GM21447 (cell line): Measurements from ENCODE around the gene IGSF9B.

Source experiments
- ATAC-seq: cut with Tn5 transposase; IDR thresholded peaks from one replicate; pipeline ENCODE4 v1.9.1; 2021; ENCODE audit not compliant: unreplicated experiment

Gene IGSF9B

DNA sequence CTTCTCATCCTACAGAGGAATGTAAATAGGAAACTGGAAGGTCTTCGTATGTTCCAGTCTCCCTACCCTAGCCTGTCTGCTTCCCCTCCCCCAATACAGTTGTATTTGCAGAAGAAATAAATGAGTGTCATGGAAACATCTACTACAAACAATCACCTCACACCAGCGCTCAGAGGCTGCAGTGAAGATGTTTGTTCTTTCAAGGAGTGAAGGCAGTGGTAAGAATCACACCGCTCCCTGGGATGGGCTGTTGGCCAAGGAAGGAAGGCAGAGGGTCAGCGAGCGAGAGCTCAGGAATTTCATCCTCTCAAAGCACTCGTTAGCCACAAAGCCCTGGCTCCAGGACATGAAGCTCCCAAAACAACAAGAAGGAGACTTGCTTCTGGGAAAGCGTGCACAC lies 1.1 kb upstream of the IGSF9B start:
- no peak for ATAC-seq

DNA sequence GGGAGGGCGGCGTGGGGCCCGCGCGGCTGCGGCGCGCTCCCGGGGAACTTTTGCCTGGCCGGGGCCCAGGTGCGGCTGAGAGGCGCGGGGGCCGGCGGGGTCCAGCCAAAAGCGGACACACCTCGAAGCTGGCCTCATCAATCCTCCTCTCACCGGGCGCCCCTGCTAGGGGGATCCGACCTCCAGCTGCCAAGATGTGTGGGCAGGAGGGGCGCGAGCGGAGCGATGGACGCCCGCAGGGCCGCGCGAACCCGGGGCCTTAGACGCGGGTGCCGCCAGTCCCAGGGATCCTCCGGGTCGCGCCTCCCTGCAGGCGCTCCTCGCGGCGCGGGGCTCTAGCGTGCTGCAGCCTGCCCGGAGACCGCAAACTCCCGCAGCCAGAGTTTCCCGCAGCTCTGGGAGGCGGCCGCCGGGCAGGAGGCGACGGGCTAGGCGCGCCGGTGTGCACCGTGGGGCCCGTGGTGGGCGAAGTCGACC lies 785 bp downstream of the IGSF9B start:
- ATAC-seq = no peak

- ATAC-seq = no peak
Measured at GRCh38 chr11:133955081-133955891, 1.5 kb downstream of the IGSF9B start.

- no peak for ATAC-seq
Measured at GRCh38 chr11:133953999-133954398, 2.8 kb downstream of the IGSF9B start.

- ATAC-seq = no peak
Measured at GRCh38 chr11:133953547-133953946, 3.2 kb downstream of the IGSF9B start.

- no peak for ATAC-seq
Measured at GRCh38 chr11:133952199-133953190, 4.3 kb downstream of the IGSF9B start.

DNA sequence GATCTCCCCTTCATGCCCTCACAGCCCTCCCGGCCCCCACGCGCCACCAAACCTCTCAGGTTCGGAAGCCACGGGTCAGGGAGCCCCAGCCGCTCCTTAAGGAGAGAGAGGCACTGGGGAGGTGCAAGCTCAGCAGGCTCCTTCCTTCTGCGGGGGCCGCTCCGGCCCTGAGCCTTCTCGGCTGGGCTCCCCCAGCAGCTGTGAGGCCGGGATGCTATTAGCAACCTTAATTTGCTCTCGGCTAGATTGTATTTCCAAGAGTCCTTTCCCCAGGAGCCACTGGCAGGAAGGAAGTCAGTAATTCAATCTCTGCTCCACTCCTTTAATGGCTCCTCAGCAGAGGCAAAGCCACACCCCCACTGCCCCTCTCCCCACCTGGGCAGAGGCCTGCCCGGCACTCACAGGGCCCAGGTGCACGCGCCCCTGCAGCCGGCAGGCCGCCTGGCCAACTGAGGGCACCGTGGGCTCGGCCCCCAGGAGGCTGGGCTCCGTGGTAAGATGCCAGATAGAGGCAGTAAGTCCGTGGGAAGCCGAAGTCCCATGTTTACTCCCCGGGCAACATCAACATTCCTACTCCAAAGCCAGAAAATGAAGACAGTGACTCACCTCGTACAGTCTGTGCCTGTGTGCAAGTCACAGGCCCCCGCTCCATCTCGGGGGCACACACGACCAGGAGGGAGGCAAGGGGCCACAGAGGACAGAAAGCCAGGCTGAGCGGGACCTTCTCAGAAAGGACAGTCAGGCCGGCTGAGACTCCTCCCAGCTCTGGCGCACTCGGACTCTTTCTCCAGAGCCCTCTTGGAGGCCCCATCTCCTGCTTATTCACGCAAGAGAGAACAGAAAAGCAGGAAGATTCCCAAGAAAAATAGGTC lies 5.2 kb downstream of the IGSF9B start:
- no peak for ATAC-seq

- ATAC-seq = no peak
Measured at GRCh38 chr11:133950874-133951326, 5.9 kb downstream of the IGSF9B start.

DNA sequence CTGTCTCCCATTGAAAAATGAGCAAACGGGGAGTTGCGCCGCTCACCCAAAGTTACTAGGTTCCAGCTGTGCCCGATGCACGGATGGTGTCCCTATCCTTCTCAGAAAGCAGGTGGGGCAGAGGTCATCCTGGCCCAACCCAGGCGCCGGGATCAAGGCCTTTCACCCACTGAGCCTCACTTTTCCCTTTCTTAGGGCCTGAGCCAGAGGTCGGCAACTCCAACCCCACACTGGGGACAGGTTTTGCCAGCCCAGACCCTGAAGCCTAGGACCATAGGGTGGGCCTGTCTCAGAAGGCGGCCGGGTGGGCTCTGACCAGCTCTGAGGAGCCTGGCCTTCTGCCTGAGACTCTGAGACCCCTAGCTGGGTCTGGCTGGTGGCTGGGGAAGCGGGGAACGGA lies 6.3 kb downstream of the IGSF9B start:
- no peak for ATAC-seq

DNA sequence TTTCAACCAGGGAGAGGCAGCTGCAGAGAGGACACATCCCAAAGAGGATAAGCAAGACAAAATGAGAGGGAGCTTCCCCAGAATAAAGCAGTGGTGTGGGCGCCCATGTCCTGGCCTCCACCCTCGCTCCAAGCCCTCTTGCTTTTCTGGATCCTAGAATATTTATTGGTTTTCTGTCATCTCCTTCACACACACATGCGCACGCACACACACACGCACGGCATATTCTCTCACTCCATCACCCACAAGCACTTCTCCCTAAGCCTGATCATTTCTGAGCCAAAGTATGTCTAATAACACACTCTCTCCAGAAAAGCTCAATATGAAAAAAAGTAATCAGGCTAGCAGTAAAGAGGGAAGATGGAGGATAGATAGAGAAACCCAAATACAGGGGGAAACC lies 7.6 kb downstream of the IGSF9B start:
- no peak for ATAC-seq

DNA sequence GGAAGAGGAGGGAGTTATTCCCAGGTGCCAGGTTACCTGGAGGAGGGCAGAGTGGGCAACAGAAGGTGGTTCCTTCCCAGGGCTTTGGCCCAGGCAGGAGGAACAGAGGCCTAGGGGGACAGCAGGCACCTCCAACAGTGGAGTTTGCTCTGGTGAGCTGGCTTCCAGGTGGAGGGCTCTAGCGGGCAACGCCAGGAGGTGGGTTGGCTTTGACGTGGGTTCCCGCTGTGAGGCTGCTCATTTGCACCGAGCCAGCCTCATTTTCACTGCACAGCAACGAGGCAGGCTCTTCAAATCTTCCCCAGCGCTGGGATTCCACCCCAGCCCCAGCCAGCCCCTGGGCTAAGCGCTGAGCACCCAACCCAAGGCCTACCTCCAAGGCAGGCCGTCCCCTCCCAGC lies 8.1 kb downstream of the IGSF9B start:
- no peak for ATAC-seq

GRCh38 chr11:133947321-133947756 lies 9.4 kb downstream of the IGSF9B start:
- peak; percentile 58 for ATAC-seq

DNA sequence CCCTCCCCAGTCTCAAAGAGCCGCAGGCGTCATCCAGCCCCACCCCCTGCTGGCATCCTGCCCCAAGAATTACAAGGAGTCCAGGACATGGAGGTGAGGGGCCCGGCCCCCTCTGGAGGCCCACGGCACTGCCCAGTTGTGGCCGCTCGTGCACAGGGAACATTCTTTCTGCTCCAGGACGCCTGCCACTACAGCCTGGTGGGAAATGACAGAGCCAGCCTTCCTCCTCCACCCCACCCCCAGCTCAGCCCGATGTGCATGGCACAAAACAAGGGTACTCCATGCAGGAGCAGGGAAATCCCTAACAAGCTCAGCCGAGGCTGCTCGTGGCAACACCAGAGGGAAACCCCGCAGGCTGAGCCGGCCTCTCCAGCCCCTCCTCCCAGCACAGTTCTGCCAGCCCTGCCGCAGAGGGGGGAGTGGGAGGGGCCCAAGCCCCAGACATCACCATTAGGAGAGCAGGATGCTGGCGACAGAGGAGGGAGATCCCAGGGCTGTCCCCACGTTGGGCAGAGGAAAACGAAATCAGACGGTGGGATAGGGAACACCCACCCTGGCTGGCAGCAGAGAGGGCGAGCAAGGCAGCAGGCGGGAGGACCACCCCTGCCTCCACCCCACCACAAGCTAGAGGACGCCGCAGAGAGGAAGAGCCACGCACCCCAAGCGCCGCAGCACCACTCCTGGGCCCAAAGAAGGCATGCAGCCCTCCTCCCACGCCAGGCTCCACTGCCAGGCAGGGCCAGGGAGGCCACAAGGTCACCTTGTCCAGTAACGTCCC lies 10.0 kb downstream of the IGSF9B start:
- ATAC-seq = peak; percentile 13

GRCh38 chr11:133946051-133946450 lies 10.7 kb downstream of the IGSF9B start:
- ATAC-seq = no peak

DNA sequence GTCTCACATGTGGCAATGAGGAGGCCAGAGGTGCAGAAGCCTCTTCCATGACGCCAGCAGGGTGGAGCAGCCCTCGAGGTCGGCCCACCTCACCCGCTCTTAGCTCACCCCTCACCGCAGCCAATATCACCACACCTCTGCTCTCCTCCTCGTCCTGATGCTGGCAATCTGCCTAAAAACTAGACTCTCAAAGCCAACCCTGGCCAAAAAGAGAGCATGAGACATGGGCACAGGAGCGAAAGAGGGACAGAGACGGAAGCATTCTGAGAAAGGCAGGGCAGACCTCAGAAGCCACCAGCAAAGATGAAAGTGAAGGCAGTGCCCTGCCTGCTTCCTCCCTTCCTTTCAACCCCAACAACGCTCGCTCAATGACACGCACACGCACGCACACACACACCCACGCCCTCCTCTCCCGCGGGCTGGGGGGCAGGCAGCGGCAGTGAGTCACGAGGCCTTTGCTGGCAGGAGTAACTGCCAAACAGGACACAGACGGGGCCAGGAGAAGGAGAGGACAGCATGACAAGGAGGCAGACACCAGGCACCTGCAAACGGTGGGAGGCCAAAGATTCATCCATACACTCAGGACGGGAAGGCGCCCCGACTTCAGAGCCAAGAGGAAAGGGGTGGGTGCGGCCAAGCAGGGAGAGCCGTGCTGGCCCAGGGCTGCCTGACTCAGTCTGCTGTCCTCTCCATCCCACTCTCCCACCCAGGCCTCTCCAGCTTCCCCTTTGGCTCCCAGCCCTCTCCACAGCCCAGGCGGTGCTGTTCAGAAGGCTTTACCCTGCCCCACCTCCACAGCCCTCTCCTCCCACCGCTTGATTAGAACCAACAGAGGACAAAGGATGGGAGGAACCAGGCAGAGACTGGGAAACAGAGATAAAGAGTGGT lies 11.4 kb downstream of the IGSF9B start:
- ATAC-seq = no peak

DNA sequence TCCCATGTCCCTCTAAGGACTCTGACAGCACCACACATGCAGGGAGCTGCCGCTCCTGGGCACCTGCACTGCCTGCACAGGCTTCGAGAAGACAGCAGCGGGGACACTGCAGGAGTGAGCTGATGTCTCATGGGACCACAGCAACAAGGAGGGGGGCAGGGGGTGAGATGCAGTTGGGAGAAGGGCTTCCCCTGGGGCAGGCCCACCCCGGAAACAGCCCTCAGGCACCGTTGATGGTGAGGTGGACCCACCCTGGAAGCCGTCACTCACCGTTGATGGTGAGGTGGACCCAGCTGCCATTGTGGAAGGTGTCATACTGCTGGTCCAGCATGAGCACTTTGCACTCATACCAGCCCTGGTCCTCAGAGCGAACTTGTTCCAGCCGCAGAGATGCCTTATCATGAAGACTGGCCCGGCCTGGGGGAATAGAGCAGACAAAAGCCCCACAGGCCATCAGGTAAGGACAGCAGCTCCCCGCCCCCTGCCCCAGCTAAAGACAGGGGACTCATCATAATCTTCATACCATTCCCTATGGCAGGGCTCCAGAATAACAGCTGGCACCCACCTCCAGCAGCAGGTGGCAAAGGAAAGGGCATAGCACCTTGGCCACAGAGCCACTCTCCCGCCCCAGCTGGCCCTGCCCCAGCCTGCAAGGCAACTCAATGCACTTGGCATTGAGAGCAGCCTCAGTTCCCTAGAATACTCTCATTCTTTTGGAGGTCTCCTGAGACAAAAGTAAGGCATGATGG lies 12.6 kb downstream of the IGSF9B start:
- ATAC-seq = no peak

- ATAC-seq = no peak
Measured at GRCh38 chr11:133942577-133942976, 14.2 kb downstream of the IGSF9B start.

GRCh38 chr11:133941546-133941945 lies 15.2 kb downstream of the IGSF9B start:
- no peak for ATAC-seq
